Panc1 (cell line): Measurements from ENCODE around the gene USP12. TPM values are rescaled to one million over a fixed set of nuclear protein-coding genes. Genes with fewer than 3 reads are reported as not detected.
A peak's percentile ranks its signal among the peaks of the same experiment; 100 is the strongest.

Source experiments
- ATAC-seq: fragments of 200-7000 bp; cut with Tn5 transposase; 2 replicates; pipeline ENCODE4 v1.9.1; 2020; ENCODE audit warnings: mild to moderate bottlenecking, moderate library complexity
- BruUV-seq: library from RNA; stranded (reverse); fragments of 400-500 nt; replicated peaks from 2 replicates; lab custom pipeline; 2021; lab: Mats Ljungman, UMichigan
- CTCF ChIA-PET: fragments of 300-600 bp; sonication (Branson Sonifier 250); formaldehyde crosslinking; loops from one replicate; lab custom pipeline; 2022; ENCODE audit warnings: antibody characterized with exemption; lab: Charles Lee
- POLR2A ChIA-PET: fragments of 300-600 bp; sonication (Branson Sonifier 250); formaldehyde crosslinking; loops from one replicate; lab custom pipeline; 2022; ENCODE audit warnings: antibody characterized with exemption; lab: Charles Lee
- DNase-seq: peaks from one replicate; pipeline ENCODE4 v3.0.0-alpha.2; 2010; ENCODE audit warnings: low read depth, low spot score
- H3K27ac ChIP-seq: 2 replicates; pipeline ENCODE4 v1.5.1; 2011; ENCODE audit warnings: mild to moderate bottlenecking, low read length, inconsistent platforms
- H3K27me3 ChIP-seq: fragments of 200-500 bp; sonication (Bioruptor generic); 2 replicates; pipeline ENCODE4 v1.6.0; 2014; ENCODE audit warnings: low read length, inconsistent platforms; ENCODE audit not compliant: control insufficient read depth, insufficient read depth
- H3K36me3 ChIP-seq: fragments of 200-500 bp; sonication (Bioruptor generic); 2 replicates; pipeline ENCODE4 v1.5.1; 2014; ENCODE audit warnings: inconsistent platforms, mild to moderate bottlenecking, low read length, moderate library complexity; ENCODE audit not compliant: control insufficient read depth, insufficient read depth
- H3K4me1 ChIP-seq: 2 replicates; pipeline ENCODE4 v1.5.1; 2011; ENCODE audit warnings: inconsistent platforms, mild to moderate bottlenecking, low read length, moderate library complexity; ENCODE audit not compliant: control insufficient read depth, insufficient read depth
- H3K4me3 ChIP-seq, 2 experiments: 2 replicates each; pipeline ENCODE4 v1.5.1; 2011 to 2012; ENCODE audit warnings: low read depth in 2 of 2, low read length in 2 of 2, mild to moderate bottlenecking in 2 of 2, inconsistent platforms in 1 of 2, moderate library complexity in 1 of 2
- H3K9me3 ChIP-seq: fragments of 200-500 bp; sonication (Bioruptor generic); 2 replicates; pipeline ENCODE4 v1.5.1; 2014; ENCODE audit warnings: low read depth, mild to moderate bottlenecking, inconsistent platforms, low read length, moderate library complexity; ENCODE audit not compliant: control insufficient read depth, insufficient read depth
- POLR2AphosphoS5 ChIP-seq: IDR thresholded peaks from 2 replicates; pipeline ENCODE4 v1.6.1; 2012; ENCODE audit warnings: mild to moderate bottlenecking, low read depth, low read length, moderate library complexity
- REST ChIP-seq, 2 experiments: IDR thresholded peaks; 2 replicates each; pipeline ENCODE4 v1.6.1; 2011 to 2012; ENCODE audit warnings: low read depth in 2 of 2, control low read depth in 1 of 2, low read length in 1 of 2, mild to moderate bottlenecking in 1 of 2, moderate library complexity in 1 of 2; ENCODE audit not compliant: insufficient read depth in 1 of 2
- SIN3A ChIP-seq: IDR thresholded peaks from 2 replicates; pipeline ENCODE4 v1.6.1; 2012; ENCODE audit warnings: low read depth, mild to moderate bottlenecking, low read length, moderate library complexity, borderline replicate concordance; ENCODE audit not compliant: insufficient read depth
- TCF7L2 ChIP-seq: IDR thresholded peaks from 2 replicates; pipeline ENCODE4 v1.6.1; 2011; ENCODE audit warnings: mild to moderate bottlenecking, low read depth, low read length, inconsistent platforms
- in situ Hi-C: cut with HindIII; loops from 2 replicates; pipeline ENCODE4 v1.10.0; 2016; ENCODE audit warnings: low sequenced_read_pairs, low pct_unique_long_range_greater_than_20kb
- intact Hi-C: fragments of 100-400 bp; cut with micrococcal nuclease; formaldehyde crosslinking; loops from one replicate; pipeline ENCODE4 v1.10.0; 2022; ENCODE audit not compliant: unreplicated experiment
- total RNA-seq: library from RNA; stranded (reverse); gene quantifications from one replicate; pipeline ENCODE4 v1.2.1, GENCODE V29; 2021; ENCODE audit not compliant: unreplicated experiment
- TF ChIP-seq, protein P1 (sequence below): fragments of 450-650 bp; IDR thresholded peaks from 2 replicates; pipeline ENCODE4 v1.5.1; 2017; ENCODE audit warnings: mild to moderate bottlenecking

Gene USP12
- total RNA-seq, 1 experiment from 2014 or later = 82.0 TPM

- POLR2A ChIA-PET = interaction anchor here (0.7 kb wide), 1 partner anchor 816 kb away, joined by 3 read pairs; no protein-coding TSS in a partner anchor
- BruUV-seq = no TSS peak
- ATAC-seq = no peak
- DNase-seq = no peak
- CTCF ChIA-PET = no interaction called here
- no peaks in the 10 kb centered on the region for H3K27me3 ChIP-seq
- intact Hi-C loops = no loop called here
- H3K4me1 ChIP-seq = peaks cover 72% of the 10 kb centered on the region
- no peak for TF ChIP-seq SIN3A
- TF ChIP-seq POLR2AphosphoS5 = no peak
- TF ChIP-seq, protein P1, sequence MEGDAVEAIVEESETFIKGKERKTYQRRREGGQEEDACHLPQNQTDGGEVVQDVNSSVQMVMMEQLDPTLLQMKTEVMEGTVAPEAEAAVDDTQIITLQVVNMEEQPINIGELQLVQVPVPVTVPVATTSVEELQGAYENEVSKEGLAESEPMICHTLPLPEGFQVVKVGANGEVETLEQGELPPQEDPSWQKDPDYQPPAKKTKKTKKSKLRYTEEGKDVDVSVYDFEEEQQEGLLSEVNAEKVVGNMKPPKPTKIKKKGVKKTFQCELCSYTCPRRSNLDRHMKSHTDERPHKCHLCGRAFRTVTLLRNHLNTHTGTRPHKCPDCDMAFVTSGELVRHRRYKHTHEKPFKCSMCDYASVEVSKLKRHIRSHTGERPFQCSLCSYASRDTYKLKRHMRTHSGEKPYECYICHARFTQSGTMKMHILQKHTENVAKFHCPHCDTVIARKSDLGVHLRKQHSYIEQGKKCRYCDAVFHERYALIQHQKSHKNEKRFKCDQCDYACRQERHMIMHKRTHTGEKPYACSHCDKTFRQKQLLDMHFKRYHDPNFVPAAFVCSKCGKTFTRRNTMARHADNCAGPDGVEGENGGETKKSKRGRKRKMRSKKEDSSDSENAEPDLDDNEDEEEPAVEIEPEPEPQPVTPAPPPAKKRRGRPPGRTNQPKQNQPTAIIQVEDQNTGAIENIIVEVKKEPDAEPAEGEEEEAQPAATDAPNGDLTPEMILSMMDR = no peak
- no peak for TF ChIP-seq TCF7L2
- TF ChIP-seq REST (IDR thresholded peaks at IDR 0.05; ENCODE audit: insufficient read depth in 1 of 2, low read depth in 2 of 2, low read length in 1 of 2) = no peak
- H3K27ac ChIP-seq = peak overlapping the region; percentile 39; the same call in 1 of the 2 replicates
- no peaks in the 10 kb centered on the region for H3K9me3 ChIP-seq
- no peaks in the 10 kb centered on the region; the same call in 1 of the 2 replicates for H3K36me3 ChIP-seq
- H3K4me3 ChIP-seq = no peak overlapping the region
- in situ Hi-C loops = no loop called here
Observed at GRCh38 chr13:27161980-27162379, 9.6 kb downstream of the USP12 start.

DNA sequence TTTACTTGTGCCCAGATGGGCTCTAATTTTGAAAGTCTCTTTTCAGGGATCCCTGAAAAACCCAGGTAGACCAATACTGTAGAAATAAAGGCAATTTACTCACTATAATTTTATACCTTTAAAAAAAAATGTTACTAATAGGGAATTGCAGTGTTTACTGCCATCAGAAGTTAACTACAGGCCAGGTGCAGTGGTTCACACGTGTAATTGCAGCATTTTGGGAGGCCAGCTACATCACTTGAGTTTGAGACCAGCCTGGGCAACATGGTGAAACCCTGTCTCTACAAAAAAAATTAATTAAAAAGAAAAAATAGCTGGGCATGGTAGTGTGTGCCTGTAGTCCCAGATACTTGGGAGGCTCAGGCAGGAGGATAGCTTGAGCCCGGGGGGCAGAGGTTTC, 10.2 kb downstream of the USP12 start:
- ATAC-seq (0 out of 2 replicates have a peak, but pooled peaks have one; percentile 49), DNase-seq (no peak)
- Histone ChIP-seq H3K36me3 (no peaks in the 10 kb centered on the region; the same call in 1 of the 2 replicates), H3K4me1 (peaks cover 66% of the 10 kb centered on the region), H3K27ac (no peak overlapping the region), H3K27me3 (no peaks in the 10 kb centered on the region), H3K4me3 (no peak overlapping the region), H3K9me3 (no peaks in the 10 kb centered on the region)
- intact Hi-C loops = no loop called here
- in situ Hi-C loops = no loop called here
- ChIA-PET POLR2A (no interaction called here), CTCF (no interaction called here)
- TF ChIP-seq REST (IDR thresholded peaks at IDR 0.05; ENCODE audit: insufficient read depth in 1 of 2, low read depth in 2 of 2, low read length in 1 of 2) (no peak), TCF7L2 (no peak), SIN3A (no peak), POLR2AphosphoS5 (no peak)
- TF ChIP-seq, protein P1 = no peak
- no TSS peak for BruUV-seq
